ENCODE results near the gene CACNB1. TPM values are rescaled to one million over a fixed set of nuclear protein-coding genes. Genes with fewer than 3 reads are reported as not detected.

CACNB1 gene
- total RNA-seq, 1 experiment from 2014 or later: 20.0 TPM

DNA sequence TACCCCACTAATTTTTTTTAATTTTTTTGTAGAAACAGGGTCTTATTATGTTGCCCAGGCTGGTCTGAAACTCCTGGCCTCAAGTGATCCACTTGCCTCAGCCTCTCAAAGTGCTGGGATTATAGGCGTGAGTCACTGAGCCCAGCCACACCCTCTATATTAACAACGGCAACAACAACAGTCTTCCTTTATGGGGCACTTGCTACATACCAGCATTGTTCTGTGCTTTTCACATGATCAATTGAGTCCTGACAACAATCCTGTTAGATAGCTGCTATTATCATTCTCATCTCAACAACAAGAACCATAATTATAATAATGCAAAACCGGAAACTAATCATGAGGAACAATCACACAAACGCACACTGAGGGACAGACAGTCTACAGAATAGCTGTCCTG, 18.9 kb downstream of the CACNB1 start:
- Histone ChIP-seq H3K79me1 (ENCODE audit: insufficient read depth, low read depth, low read length, poor library complexity, severe bottlenecking) (no peaks in the 10 kb centered on the region), H3K4ac (ENCODE audit: low read depth, low read length) (no peak overlapping the region), H3K56ac (ENCODE audit: insufficient read length, low read depth, low read length) (no peak overlapping the region), H3K18ac (ENCODE audit: insufficient read length, low read depth, low read length) (no peak overlapping the region), H3T11ph (ENCODE audit: low read length) (no peak overlapping the region), H3K79me2 (ENCODE audit: insufficient read depth, low read length) (no peaks in the 10 kb centered on the region), H4K8ac (replicated peaks; ENCODE audit: insufficient read length, low read depth, low read length) (no peak overlapping the region), H3K4me1 (ENCODE audit: insufficient read depth, low read length) (no peaks in the 10 kb centered on the region; the same call in 1 of the 2 replicates), H3K9me3 (ENCODE audit: control insufficient read depth, low read depth, low read length) (no peaks in the 10 kb centered on the region), H2BK120ac (ENCODE audit: low read depth, low read length, poor library complexity, severe bottlenecking) (no peak overlapping the region), H3K14ac (ENCODE audit: insufficient read depth, low read length) (no peak overlapping the region), H3K9ac (ENCODE audit: extremely low read depth, insufficient read length, low read length) (no peak overlapping the region), H3K27ac (ENCODE audit: insufficient read length, low read depth, low read length) (no peak overlapping the region), H4K20me1 (ENCODE audit: control insufficient read depth, insufficient read depth, insufficient read length) (no peaks in the 10 kb centered on the region), H2BK15ac (ENCODE audit: low read depth, low read length) (no peak overlapping the region), H4K91ac (ENCODE audit: insufficient read length, low read depth, low read length) (no peak overlapping the region), H3K27me3 (ENCODE audit: insufficient read depth, low read length) (no peaks in the 10 kb centered on the region), H2AK5ac (ENCODE audit: insufficient read length, low read length) (no peak overlapping the region), H2BK5ac (ENCODE audit: insufficient read length, low read length) (no peak overlapping the region), H3K4me2 (ENCODE audit: insufficient read depth, insufficient read length, low read length) (no peak overlapping the region), H3K23ac (ENCODE audit: insufficient read length, low read depth, low read length) (no peak overlapping the region), H2AFZ (ENCODE audit: low read length) (no peak overlapping the region), H2BK20ac (ENCODE audit: low read depth, low read length, poor library complexity, severe bottlenecking) (no peak overlapping the region), H2BK12ac (ENCODE audit: insufficient read length, low read depth, low read length) (no peak overlapping the region), H3K23me2 (ENCODE audit: insufficient read length, low read depth, low read length, poor library complexity, severe bottlenecking) (no peaks in the 10 kb centered on the region), H4K5ac (ENCODE audit: insufficient read length, low read depth, low read length) (no peak overlapping the region)
- Mint-ChIP-seq H3K27me3 (ENCODE audit: low read depth) (peaks cover 2% of the 10 kb centered on the region), H3K4me1 (peaks cover 19 to 35% of the 10 kb centered on the region in 2 experiments), H3K27ac (peak overlapping the region in 2 of 3 experiments; percentile 41 to 76; a peak in 2 of 7 replicates), H3K4me3 (no peak overlapping the region), H3K9me3 (no peaks in the 10 kb centered on the region), H3K36me3 (ENCODE audit: insufficient read depth in 1 of 3, low read depth in 3 of 3) (peaks cover 16 to 56% (median 21%) of the 10 kb centered on the region in 3 experiments)
- no CpG with 5 or more reads among the region's 4 CpGs for WGBS (ENCODE audit: extremely low coverage, insufficient read length, low lambda C conversion rate)
- TF ChIP-seq, protein P1, sequence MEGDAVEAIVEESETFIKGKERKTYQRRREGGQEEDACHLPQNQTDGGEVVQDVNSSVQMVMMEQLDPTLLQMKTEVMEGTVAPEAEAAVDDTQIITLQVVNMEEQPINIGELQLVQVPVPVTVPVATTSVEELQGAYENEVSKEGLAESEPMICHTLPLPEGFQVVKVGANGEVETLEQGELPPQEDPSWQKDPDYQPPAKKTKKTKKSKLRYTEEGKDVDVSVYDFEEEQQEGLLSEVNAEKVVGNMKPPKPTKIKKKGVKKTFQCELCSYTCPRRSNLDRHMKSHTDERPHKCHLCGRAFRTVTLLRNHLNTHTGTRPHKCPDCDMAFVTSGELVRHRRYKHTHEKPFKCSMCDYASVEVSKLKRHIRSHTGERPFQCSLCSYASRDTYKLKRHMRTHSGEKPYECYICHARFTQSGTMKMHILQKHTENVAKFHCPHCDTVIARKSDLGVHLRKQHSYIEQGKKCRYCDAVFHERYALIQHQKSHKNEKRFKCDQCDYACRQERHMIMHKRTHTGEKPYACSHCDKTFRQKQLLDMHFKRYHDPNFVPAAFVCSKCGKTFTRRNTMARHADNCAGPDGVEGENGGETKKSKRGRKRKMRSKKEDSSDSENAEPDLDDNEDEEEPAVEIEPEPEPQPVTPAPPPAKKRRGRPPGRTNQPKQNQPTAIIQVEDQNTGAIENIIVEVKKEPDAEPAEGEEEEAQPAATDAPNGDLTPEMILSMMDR (conservative IDR thresholded peaks at IDR 0.05): no peak
- DNase-seq: no peak

All from H9 (cell line).